T-helper 9 cell (primary cell): ENCODE data around the gene CNST.
"Not testable (repeated sequence)": the region's sequence is repeated elsewhere in the genome, so short reads cannot be mapped to it uniquely, and the experiment has no call there.

Source experiments
- DNase-seq: peaks from one replicate; pipeline ENCODE4 v3.0.0-alpha.2; 2020

Gene CNST

GRCh38 chr1:246587606-246588005 is 21.4 kb downstream of the CNST start:
- DNase-seq, result no peak

- no peak for DNase-seq
These were observed 22.0 kb downstream of the CNST start for GRCh38 chr1:246588159-246588721.

DNA sequence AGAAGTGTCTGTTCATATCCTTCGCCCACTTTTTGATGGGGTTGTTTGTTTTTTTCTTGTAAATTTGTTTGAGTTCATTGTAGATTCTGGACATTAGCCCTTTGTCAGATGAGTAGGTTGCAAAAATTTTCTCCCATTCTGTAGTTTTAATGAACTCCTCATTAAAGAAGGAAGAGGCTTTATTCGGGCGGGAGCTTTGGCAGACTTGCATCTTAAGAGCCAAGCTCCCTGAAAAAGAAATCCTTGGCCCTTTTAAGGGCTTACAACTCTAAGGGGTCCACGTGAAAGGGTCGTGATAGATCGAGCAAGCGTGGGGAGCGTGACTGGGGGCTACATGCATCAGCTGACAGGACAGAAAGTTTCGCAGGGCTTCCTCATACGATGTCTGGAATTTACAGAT is 23.7 kb downstream of the CNST start:
- DNase-seq, result not testable (repeated sequence)

DNA sequence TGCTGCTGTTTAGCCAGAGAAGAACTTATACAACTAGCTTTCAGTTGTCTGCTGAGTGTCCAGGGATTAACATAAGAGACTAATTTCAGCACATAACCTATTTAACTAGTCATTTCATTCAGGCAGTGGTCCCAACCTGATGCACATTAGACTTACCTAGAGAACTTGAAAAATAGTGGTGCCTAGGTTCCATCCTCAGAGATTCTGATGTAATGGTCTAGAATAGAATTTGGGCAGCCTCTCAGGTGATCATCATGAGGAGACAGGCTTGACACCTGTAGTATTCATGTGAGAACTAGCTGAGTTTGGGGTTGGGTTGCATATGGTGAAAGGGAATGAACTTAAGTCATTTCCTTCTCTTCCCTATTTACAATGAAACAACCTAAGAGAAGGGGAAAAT is 24.8 kb downstream of the CNST start:
- no peak for DNase-seq

GRCh38 chr1:246591504-246591903 is 25.2 kb downstream of the CNST start:
- DNase-seq, result no peak

DNA sequence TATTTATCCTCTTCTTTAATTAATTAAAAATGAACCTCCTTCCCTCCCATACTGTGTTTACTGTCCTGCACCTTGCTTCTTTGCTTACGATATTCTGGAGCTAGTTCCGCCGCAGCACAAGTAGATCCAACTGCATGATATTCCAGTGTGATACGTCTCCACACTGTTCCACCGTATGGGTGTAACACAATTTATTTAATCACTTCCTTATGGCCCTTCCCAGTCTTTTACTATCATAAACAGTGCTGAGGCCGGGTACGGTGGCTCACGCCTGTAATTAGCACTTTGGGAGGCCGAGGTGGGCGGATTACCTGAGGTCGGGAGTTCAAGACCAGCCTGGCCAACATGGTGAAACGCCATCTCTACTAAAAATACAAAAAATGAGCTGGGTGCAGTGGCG is 25.7 kb downstream of the CNST start:
- DNase-seq, result no peak

DNA sequence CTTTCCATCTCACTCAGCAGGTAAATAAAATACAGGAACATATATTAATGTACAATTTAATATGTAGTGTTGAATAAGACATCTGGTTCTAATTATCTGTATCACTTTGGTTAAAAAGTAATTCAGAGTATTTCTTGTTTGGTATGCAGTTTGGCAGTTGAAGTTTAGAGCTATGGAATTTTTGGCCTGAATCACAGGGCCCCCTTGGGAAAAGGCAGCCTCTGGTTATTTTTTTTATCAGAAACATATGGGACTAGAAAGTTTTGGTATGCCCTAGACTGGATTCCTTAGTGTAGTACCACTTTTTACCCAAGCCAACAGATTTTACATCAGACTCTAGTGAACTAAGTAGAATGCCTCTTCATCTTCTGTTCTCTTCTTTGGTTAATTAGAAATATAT is 26.4 kb downstream of the CNST start:
- DNase-seq, result no peak

GRCh38 chr1:246595146-246595545 is 28.9 kb downstream of the CNST start:
- DNase-seq, result no peak

GRCh38 chr1:246597340-246597739 is 31.1 kb downstream of the CNST start:
- no peak for DNase-seq

GRCh38 chr1:246597971-246598370 is 31.7 kb downstream of the CNST start:
- DNase-seq, result no peak

GRCh38 chr1:246599315-246599714 is 33.1 kb downstream of the CNST start:
- DNase-seq, result no peak

GRCh38 chr1:246600579-246600978 is 34.3 kb downstream of the CNST start:
- no peak for DNase-seq

DNA sequence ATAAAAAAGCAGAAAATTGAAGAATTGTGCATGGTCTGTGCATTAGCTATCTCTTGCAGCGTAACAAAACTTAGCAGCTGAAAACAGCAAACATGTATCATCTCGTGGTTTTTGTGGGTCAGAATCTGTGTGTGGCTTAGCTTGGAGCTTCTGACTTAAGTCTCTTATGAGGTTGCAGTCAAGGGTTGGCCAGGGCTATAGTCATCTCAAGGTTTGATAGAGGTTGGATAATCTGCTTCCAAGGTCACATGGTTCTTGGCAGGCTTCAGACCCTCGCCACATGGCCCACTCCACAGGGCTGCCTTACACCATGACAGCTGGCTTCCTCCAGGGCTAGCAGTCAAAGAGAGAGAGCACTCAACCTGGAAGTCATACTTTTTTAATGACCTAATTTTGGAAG is 35.9 kb downstream of the CNST start:
- DNase-seq, result no peak

GRCh38 chr1:246605231-246605630 is 39.0 kb downstream of the CNST start:
- DNase-seq, result not testable (repeated sequence)

GRCh38 chr1:246607462-246607861 is 41.2 kb downstream of the CNST start:
- no peak for DNase-seq

DNA sequence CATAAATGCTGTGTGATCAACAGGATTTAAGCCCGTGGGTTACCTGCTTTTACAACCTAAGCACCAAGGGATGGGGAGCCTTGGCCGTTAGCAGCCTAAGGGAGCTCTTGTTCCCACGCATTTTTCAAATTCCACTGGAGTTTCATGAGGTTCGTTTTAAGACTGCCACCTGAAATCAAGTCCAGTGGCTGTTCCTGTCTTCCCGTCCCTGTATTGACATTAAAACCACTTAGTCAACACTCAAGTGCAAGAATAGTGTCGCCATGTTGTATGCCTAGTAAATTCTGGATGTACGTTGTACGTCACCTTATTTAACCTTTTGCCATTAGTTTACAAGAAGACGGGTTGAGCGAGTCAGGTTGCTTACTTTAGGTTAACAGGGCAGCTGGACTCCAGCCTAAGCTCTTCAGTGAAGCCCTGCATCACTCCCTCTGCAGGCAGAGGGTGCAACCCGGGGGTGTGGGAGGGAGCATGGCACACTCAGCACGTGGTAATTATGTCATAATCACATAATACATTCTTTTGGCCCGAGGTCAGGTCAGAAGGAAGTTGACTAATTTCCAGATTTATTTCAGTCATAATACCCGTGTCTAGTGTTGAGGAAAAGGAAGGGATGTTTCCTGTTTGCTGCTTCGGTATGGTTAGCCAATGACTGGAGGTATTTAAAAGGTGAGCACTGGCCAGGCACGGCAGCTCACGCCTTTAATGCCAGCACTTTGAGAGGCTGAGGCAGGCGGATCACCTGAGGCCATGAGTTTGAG is 42.5 kb downstream of the CNST start:
- DNase-seq, result no peak

GRCh38 chr1:246609632-246610031 is 43.4 kb downstream of the CNST start:
- no peak for DNase-seq

DNA sequence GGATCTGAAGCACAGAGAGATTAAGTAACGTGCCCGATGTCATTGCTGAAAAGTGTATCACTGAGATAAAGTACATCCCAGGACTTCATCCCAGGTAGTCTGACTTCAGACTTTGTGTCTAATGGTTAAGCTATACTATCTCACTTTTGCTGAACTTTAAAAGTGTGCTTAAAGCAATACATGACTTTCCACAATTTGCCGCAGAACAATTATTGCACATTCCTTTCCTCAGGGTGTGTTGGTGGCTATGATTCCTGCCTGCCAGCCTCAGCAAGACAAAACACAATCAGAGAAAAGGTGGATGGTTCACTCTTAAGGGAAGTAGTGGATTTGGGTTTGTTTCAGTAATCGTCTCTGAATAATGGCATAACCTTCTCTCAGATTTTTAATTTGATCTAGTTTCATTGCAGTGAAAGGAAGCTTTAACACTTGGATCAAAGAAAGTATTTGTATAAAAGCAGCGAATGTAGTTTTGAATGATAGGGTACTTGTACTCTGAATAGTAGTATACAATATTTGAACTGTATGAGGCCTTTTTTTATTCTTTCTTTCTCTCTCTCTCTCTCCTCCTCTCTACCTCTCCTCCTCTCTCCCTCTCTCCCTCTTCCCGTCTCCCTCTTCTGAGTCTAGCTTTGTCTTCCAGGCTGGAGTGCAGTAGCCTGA is 47.0 kb downstream of the CNST start:
- no peak for DNase-seq

GRCh38 chr1:246617156-246617555 is 50.9 kb downstream of the CNST start:
- DNase-seq, result no peak

DNA sequence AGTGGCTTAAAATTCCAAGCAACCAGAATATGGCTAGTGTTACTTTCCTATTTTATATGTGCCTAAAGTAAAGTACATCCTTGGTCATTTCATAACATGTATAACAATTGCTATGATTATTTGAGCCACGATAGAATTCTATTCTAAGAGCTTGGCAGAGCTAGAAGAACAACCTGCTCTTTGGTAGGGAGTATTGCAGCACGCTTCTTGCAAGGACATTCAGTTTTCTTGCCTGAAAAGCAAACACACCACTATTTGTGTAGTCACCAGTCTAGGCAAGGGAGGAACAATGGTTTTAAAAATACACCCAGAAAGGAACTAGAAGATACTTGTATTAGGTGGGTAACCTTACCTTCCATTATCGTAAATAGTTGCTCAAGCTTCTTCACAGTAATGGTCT is 51.5 kb downstream of the CNST start:
- DNase-seq, result no peak

DNA sequence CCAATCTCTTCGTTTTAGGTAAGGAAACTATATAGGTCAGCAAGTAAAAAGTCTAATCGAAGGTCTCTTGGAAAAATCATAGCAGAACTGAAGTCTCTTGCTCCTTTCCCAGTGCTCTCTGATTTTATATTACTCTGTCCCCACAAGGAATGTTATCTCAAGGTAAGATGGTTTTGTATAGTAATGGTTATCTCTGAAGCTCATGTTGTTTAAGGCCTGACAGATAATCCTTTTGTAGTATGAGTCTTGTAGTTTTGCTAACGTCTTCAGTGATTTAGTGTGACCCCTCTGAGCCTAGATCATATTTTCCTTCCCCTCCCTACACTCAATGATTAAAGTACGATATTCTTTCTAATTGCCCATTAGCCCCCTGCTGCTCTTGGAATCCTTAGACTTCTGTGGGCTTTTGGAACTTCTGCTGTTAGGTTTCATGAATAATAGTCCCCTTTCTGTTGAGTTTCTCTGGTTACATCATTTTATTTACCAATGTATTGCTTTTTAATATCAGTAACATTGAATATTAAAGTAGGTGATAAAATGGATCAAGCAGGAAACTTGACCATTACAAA is 52.1 kb downstream of the CNST start:
- DNase-seq, result no peak

- no peak for DNase-seq
These were observed 55.9 kb downstream of the CNST start for GRCh38 chr1:246622035-246622652.

DNA sequence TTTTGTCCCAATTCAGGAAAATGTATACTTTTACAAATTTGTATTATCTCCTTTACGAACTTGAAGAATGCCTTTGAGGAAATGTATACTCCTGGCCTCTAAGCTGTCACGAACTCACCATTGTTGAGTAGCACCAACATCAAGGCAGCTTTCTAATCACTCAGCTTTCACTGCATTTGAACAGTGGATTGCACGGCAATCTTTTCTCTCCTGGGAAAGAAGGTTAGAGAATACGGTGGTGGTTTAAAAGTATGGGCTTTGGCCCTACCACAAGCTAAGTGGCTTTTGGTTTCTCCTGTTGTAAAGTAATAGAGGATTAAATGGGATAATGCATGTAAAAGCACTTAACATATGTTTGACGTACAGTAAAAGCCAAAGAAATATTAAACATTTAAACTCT is 57.8 kb downstream of the CNST start:
- no peak for DNase-seq

DNA sequence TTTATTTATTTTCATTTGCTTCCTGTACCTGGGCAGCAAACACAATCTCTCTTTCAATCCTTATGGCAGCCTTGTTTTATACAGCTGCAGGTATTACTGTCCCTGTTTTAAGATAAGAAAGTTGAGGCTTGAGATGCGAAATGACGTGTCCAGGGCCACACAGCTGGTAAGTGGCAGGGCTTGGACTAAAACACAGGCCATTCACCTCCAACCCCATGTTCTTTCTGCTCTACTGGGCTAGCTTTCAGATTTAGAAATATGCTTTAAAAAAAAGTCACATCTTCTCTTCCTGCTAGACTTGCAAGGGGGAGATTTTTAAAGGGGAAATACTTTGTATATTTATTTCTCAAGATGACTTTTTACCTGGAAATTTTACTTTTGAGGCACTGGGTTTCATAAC is 62.8 kb downstream of the CNST start:
- DNase-seq, result no peak
